Measurements from ENCODE around the gene COL10A1. TPM values are rescaled to one million over a fixed set of nuclear protein-coding genes. Genes with fewer than 3 reads are reported as not detected.

COL10A1 gene
- total RNA-seq, 2 donors from 2014 or later: not detected

DNA sequence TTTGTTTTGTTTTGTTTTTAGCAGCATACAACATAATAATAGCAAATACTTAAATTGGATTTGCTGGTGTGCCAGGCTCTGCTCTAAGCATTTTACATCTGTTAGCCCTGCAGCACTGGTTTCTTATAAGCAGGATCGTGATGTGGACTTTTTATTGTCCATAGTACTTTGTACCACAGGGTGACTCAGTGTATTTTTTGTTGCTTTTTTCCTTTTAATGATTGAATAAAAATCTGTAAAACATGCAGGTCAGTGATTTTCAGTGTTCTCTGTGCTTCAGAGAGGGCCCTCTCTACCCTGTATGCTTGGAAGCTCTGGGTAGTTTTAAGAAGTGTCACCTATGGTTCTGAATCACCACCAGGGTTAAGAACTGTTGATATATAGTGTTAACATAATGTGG is 21.3 kb downstream of the COL10A1 start:
- no peaks in the 10 kb centered on the region for H3K27me3 ChIP-seq (replicated peaks; ENCODE audit: insufficient read depth)
- no peak for TF ChIP-seq POLR2AphosphoS5 (IDR thresholded peaks at IDR 0.05)
- TF ChIP-seq POLR2A (IDR thresholded peaks at IDR 0.05): no peak
- TF ChIP-seq, protein P1, sequence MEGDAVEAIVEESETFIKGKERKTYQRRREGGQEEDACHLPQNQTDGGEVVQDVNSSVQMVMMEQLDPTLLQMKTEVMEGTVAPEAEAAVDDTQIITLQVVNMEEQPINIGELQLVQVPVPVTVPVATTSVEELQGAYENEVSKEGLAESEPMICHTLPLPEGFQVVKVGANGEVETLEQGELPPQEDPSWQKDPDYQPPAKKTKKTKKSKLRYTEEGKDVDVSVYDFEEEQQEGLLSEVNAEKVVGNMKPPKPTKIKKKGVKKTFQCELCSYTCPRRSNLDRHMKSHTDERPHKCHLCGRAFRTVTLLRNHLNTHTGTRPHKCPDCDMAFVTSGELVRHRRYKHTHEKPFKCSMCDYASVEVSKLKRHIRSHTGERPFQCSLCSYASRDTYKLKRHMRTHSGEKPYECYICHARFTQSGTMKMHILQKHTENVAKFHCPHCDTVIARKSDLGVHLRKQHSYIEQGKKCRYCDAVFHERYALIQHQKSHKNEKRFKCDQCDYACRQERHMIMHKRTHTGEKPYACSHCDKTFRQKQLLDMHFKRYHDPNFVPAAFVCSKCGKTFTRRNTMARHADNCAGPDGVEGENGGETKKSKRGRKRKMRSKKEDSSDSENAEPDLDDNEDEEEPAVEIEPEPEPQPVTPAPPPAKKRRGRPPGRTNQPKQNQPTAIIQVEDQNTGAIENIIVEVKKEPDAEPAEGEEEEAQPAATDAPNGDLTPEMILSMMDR (IDR thresholded peaks at IDR 0.05): no peak
- peaks cover 7% of the 10 kb centered on the region for H3K4me1 ChIP-seq (replicated peaks)
- 80% methylated on average over 1 of the region's 1 CpG for WGBS
- no peak for DNase-seq (ENCODE audit: low spot score)
- peak overlapping the region in 1 of 2 donors; percentile 49 for H3K27ac ChIP-seq
- H3K36me3 ChIP-seq: no peaks in the 10 kb centered on the region
- no peaks in the 10 kb centered on the region for H3K9me3 ChIP-seq
- intact Hi-C loops (cut with DNase I): loop anchor here (5.0 kb wide), 1 partner anchor 42 kb away; the partner anchor contains the start of gene FRK
- H3K4me3 ChIP-seq: no peak overlapping the region

DNA sequence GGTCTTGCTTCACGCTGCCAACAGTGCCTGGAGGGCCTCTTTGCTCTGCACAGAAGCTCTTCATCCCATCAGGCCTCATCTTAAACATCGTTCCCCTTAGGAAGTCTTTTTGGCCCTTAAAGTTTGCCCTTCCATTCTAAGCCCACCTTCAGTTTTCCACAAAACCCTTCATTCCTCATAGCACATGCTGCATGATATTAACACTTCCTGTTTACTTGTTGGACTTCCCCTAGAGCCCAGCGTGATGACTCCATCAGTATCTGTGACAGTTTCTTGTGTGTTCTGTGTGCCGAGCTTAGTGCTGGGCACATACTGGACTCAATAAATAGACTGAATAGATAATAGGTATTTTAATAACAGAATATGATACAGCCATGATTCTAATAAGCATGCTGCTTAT is 23.1 kb downstream of the COL10A1 start:
- no peak overlapping the region for H3K27ac ChIP-seq
- no peaks in the 10 kb centered on the region for H3K36me3 ChIP-seq
- 79% methylated on average over 4 of the region's 4 CpGs for WGBS
- H3K9me3 ChIP-seq: no peaks in the 10 kb centered on the region
- intact Hi-C loops (cut with DNase I): loop anchor here (5.0 kb wide), 1 partner anchor 41 kb away; the partner anchor contains the start of gene FRK
- no peaks in the 10 kb centered on the region for H3K27me3 ChIP-seq (replicated peaks; ENCODE audit: insufficient read depth)
- TF ChIP-seq POLR2AphosphoS5 (IDR thresholded peaks at IDR 0.05): no peak
- TF ChIP-seq, protein P1 (IDR thresholded peaks at IDR 0.05): no peak
- no peak for TF ChIP-seq POLR2A (IDR thresholded peaks at IDR 0.05)
- H3K4me1 ChIP-seq (replicated peaks): peaks cover 7% of the 10 kb centered on the region
- no peak for DNase-seq (ENCODE audit: low spot score)
- no peak overlapping the region for H3K4me3 ChIP-seq

DNA sequence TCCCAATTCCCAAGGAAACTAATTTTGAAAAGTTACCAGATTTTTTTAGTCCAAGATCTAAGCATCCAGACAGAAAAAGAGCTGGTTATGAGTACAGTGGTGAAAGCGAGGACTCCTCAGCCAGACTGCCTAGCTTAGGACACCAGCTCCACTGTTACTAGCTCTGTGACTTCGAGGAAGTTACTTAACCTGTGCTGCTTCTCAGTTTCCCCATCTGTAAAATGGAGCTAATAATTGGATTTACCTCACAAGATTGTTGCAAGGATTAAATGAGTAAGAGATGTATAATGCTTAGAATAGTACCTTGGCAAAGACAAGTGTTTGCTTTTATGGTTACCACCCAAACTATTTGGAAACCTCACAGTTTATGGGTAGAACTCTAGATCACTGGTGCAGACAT is 24.1 kb downstream of the COL10A1 start:
- Histone ChIP-seq H3K27me3 (replicated peaks; ENCODE audit: insufficient read depth) (no peaks in the 10 kb centered on the region), H3K36me3 (no peaks in the 10 kb centered on the region), H3K27ac (peak overlapping the region; percentile 95 to 98), H3K4me3 (peak overlapping the region; percentile 84 to 86), H3K4me1 (replicated peaks) (peaks cover 7% of the 10 kb centered on the region), H3K9me3 (no peaks in the 10 kb centered on the region)
- TF ChIP-seq, protein P1 (IDR thresholded peaks at IDR 0.05): no peak
- no peak for TF ChIP-seq POLR2A (IDR thresholded peaks at IDR 0.05)
- TF ChIP-seq POLR2AphosphoS5 (IDR thresholded peaks at IDR 0.05): no peak
- intact Hi-C loops (cut with DNase I): loop anchor here (2.0 to 5.0 kb wide), 2 partner anchors 39 to 91 kb away; partner anchors contain the start of gene FRK
- 61% methylated on average over 2 of the region's 2 CpGs for WGBS
- DNase-seq (ENCODE audit: low spot score): no peak

DNA sequence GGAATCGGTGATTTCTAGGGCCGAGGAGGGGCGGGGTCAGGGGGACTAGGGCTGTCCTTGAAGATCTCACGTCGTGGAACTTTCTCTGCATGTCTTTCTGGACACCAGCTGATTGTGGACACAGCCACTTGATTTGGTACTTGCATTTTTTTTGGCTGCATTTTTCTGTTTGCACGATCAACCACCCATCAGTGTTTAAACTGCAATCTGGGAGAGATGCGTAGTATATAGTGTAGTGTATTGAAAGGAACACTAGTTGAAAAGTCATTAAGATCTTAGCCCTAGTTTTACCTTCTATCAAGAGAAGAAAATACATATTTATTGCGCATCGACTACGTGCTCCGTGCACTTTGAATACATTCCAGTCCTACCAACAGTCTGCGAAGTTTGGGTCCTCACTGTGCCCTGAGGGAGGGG is 24.6 kb downstream of the COL10A1 start:
- intact Hi-C loops (cut with DNase I): loop anchor here (2.0 to 5.0 kb wide), 2 partner anchors 39 to 91 kb away; partner anchors contain the start of gene FRK
- H3K27me3 ChIP-seq (replicated peaks; ENCODE audit: insufficient read depth): no peaks in the 10 kb centered on the region
- no peaks in the 10 kb centered on the region for H3K9me3 ChIP-seq
- WGBS: 0% methylated on average over 12 of the region's 12 CpGs
- peak overlapping the region; percentile 84 to 86 for H3K4me3 ChIP-seq
- no peaks in the 10 kb centered on the region for H3K36me3 ChIP-seq
- H3K27ac ChIP-seq: peak overlapping the region; percentile 95 to 98
- peaks cover 7% of the 10 kb centered on the region for H3K4me1 ChIP-seq (replicated peaks)
- DNase-seq (ENCODE audit: low spot score): no peak
- no peak for TF ChIP-seq POLR2A (IDR thresholded peaks at IDR 0.05)
- no peak for TF ChIP-seq POLR2AphosphoS5 (IDR thresholded peaks at IDR 0.05)
- TF ChIP-seq, protein P1 (IDR thresholded peaks at IDR 0.05): no peak
